Loucy (cell line): Measurements from ENCODE around the gene FUBP1.

Experiments
- H2AFZ ChIP-seq: fragments of 200-600 bp; sonication (generic); 2 replicates; pipeline ENCODE4 v1.6.0; 2016; ENCODE audit warnings: antibody characterized with exemption, mild to moderate bottlenecking, low read length, moderate library complexity
- H3F3A ChIP-seq: fragments of 200-600 bp; 2 replicates; pipeline ENCODE4 v1.6.0; 2016; ENCODE audit warnings: antibody characterized with exemption, low read depth, mild to moderate bottlenecking
- H3K27me3 ChIP-seq: fragments of 200-600 bp; sonication (generic); 2 replicates; pipeline ENCODE4 v1.6.1; 2014; ENCODE audit warnings: low read length, mild to moderate bottlenecking; ENCODE audit not compliant: insufficient read depth, poor library complexity, severe bottlenecking
- H3K36me3 ChIP-seq: fragments of 200-600 bp; sonication (generic); 2 replicates; pipeline ENCODE4 v1.6.1; 2016; ENCODE audit warnings: low read length; ENCODE audit not compliant: insufficient read depth
- H3K4me1 ChIP-seq: fragments of 200-600 bp; sonication (generic); 2 replicates; pipeline ENCODE4 v1.5.1; 2014; ENCODE audit warnings: low read length, mild to moderate bottlenecking; ENCODE audit not compliant: insufficient read depth, poor library complexity, severe bottlenecking
- H3K4me2 ChIP-seq: fragments of 200-600 bp; sonication (generic); 2 replicates; pipeline ENCODE4 v1.6.0; 2014; ENCODE audit warnings: antibody characterized with exemption, low read length, low read depth, mild to moderate bottlenecking; ENCODE audit not compliant: poor library complexity, severe bottlenecking
- H3K4me3 ChIP-seq: fragments of 200-600 bp; sonication (generic); 2 replicates; pipeline ENCODE4 v1.5.1; 2014; ENCODE audit warnings: low read length, mild to moderate bottlenecking, mixed read lengths; ENCODE audit not compliant: poor library complexity, severe bottlenecking
- H3K79me2 ChIP-seq: fragments of 200-600 bp; sonication (generic); 2 replicates; pipeline ENCODE4 v1.6.1; 2014; ENCODE audit warnings: low read length; ENCODE audit not compliant: insufficient read depth
- H3K9ac ChIP-seq: fragments of 200-600 bp; sonication (generic); 2 replicates; pipeline ENCODE4 v1.6.0; 2014; ENCODE audit warnings: mild to moderate bottlenecking, low read depth, low read length, moderate library complexity; ENCODE audit not compliant: poor library complexity, severe bottlenecking
- H3K9me2 ChIP-seq: fragments of 200-600 bp; sonication (generic); replicated peaks from 2 replicates; pipeline ENCODE4 v1.6.1; 2016; ENCODE audit warnings: low read depth, low read length, mixed read lengths
- H3K9me3 ChIP-seq: fragments of 200-600 bp; sonication (generic); 2 replicates; pipeline ENCODE4 v1.6.1; 2014; ENCODE audit warnings: mild to moderate bottlenecking, antibody characterized with exemption, low read length, low read depth; ENCODE audit not compliant: insufficient read depth
- H4K20me1 ChIP-seq: fragments of 200-600 bp; sonication (generic); 2 replicates; pipeline ENCODE4 v1.6.0; 2014; ENCODE audit warnings: antibody characterized with exemption, low read length, mild to moderate bottlenecking; ENCODE audit not compliant: insufficient read depth, poor library complexity, severe bottlenecking
- CTCF ChIP-seq: fragments of 200-600 bp; sonication (generic); conservative IDR thresholded peaks from 2 replicates; pipeline ENCODE4 v1.5.1; 2014; ENCODE audit warnings: mild to moderate bottlenecking, antibody characterized with exemption, low read length
- EZH2phosphoT487 ChIP-seq: fragments of 200-600 bp; IDR thresholded peaks from 2 replicates; pipeline ENCODE4 v1.6.1; 2018; ENCODE audit warnings: antibody characterized with exemption, mild to moderate bottlenecking, moderate library complexity, borderline replicate concordance

The FUBP1 gene

GRCh38 chr1:77900687-77901293 is 78.1 kb downstream of the FUBP1 start:
- peak; percentile 83 for TF ChIP-seq CTCF
- no peak for TF ChIP-seq EZH2phosphoT487
- no peak overlapping the region for H2AFZ ChIP-seq

GRCh38 chr1:77899647-77900320 is 79.1 kb downstream of the FUBP1 start:
- Histone ChIP-seq H3K4me3 (no peak overlapping the region), H3K79me2 (no peaks in the 10 kb centered on the region), H3K36me3 (no peaks in the 10 kb centered on the region), H3K9me3 (no peaks in the 10 kb centered on the region), H2AFZ (no peak overlapping the region), H3K9me2 (no peaks in the 10 kb centered on the region), H4K20me1 (no peaks in the 10 kb centered on the region), H3K4me2 (no peak overlapping the region), H3F3A (no peaks in the 10 kb centered on the region), H3K27me3 (no peaks in the 10 kb centered on the region), H3K4me1 (no peaks in the 10 kb centered on the region), H3K9ac (no peak overlapping the region)
- TF ChIP-seq EZH2phosphoT487 (no peak), CTCF (no peak)

More at GRCh38 chr1:77900687-77901293, 78.1 kb downstream of the FUBP1 start:
- Histone ChIP-seq H3K4me2 (no peak overlapping the region), H3K9me2 (no peaks in the 10 kb centered on the region), H4K20me1 (no peaks in the 10 kb centered on the region), H3K4me3 (no peak overlapping the region), H3K9me3 (no peaks in the 10 kb centered on the region), H3F3A (no peaks in the 10 kb centered on the region), H3K27me3 (no peaks in the 10 kb centered on the region), H3K4me1 (no peaks in the 10 kb centered on the region), H3K36me3 (no peaks in the 10 kb centered on the region), H3K9ac (no peak overlapping the region), H3K79me2 (no peaks in the 10 kb centered on the region)
